IPS DF 6.9 (cell line): Measurements from ENCODE around the gene VAV3.
"Not testable (repeated sequence)": the region's sequence is repeated elsewhere in the genome, so short reads cannot be mapped to it uniquely, and the experiment has no call there.

Experiments used
- DNase-seq: peaks from one replicate; pipeline ENCODE4 v3.0.0-alpha.2; 2013; ENCODE audit warnings: low read depth, low spot score
- H3K27ac ChIP-seq: one replicate; pipeline ENCODE4 v1.5.1; 2013; ENCODE audit warnings: low read length, control low read depth
- H3K27me3 ChIP-seq: 2 replicates; pipeline ENCODE4 v1.6.1; 2013; ENCODE audit warnings: mild to moderate bottlenecking, low read length; ENCODE audit not compliant: control insufficient read depth, insufficient read depth
- H3K36me3 ChIP-seq: 2 replicates; pipeline ENCODE4 v1.6.1; 2013; ENCODE audit warnings: low read length; ENCODE audit not compliant: control insufficient read depth, insufficient read depth
- H3K4me1 ChIP-seq: 2 replicates; pipeline ENCODE4 v1.6.1; 2013; ENCODE audit warnings: low read length; ENCODE audit not compliant: control insufficient read depth, insufficient read depth
- H3K4me3 ChIP-seq: 2 replicates; pipeline ENCODE4 v1.5.1; 2013; ENCODE audit warnings: mild to moderate bottlenecking, low read length
- H3K9me3 ChIP-seq: 2 replicates; pipeline ENCODE4 v1.6.1; 2013; ENCODE audit warnings: low read length, inconsistent platforms; ENCODE audit not compliant: control insufficient read depth, insufficient read depth
- WGBS: extraction: QIAGEN DNeasy Blood & Tissue Kit; methylation state at CpG from one replicate; pipeline ENCODE4 v1.1.7; 2013; ENCODE audit warnings: mixed read lengths, missing lambda C conversion rate; ENCODE audit not compliant: insufficient read length, insufficient coverage; 5-methylcytosine and 5-hydroxymethylcytosine counted together

The VAV3 gene

GRCh38 chr1:107710005-107710404 lies 255.0 kb downstream of the VAV3 start:
- Histone ChIP-seq H3K27me3 (no peaks in the 10 kb centered on the region), H3K27ac (no peak overlapping the region), H3K4me3 (no peak overlapping the region), H3K4me1 (no peaks in the 10 kb centered on the region), H3K36me3 (no peaks in the 10 kb centered on the region), H3K9me3 (no peaks in the 10 kb centered on the region)
- no peak for DNase-seq

DNA sequence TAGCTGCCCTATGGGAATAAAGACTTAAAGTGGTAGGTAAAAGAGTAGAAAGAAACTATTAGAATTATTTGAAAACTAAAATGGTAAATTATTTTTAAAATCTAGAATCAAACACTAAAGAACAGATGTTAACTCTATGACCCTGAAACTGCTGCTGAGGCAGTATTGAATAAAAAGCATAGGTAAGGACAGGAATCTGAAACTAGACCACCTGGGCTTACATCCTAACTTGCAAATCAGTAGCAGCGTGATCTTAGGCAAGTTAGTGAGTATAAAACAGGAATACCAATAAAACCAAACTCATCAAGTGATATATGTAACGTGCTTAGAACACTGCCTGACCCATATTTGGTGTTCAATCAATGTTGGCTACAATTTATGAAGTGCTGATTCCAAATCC lies 257.9 kb downstream of the VAV3 start:
- WGBS: no CpG with 5 or more reads among the region's 2 CpGs
- Histone ChIP-seq H3K4me3 (no peak overlapping the region), H3K27ac (no peak overlapping the region), H3K4me1 (no peaks in the 10 kb centered on the region), H3K36me3 (no peaks in the 10 kb centered on the region), H3K9me3 (no peaks in the 10 kb centered on the region), H3K27me3 (no peaks in the 10 kb centered on the region)
- DNase-seq: no peak

- no peak overlapping the region for H3K27ac ChIP-seq
- H3K27me3 ChIP-seq: no peaks in the 10 kb centered on the region
- H3K4me1 ChIP-seq: no peaks in the 10 kb centered on the region
- H3K9me3 ChIP-seq: no peaks in the 10 kb centered on the region
- no peaks in the 10 kb centered on the region for H3K36me3 ChIP-seq
- DNase-seq: no peak
- no CpG with 5 or more reads among the region's 6 CpGs for WGBS
- H3K4me3 ChIP-seq: no peak overlapping the region
These were observed 258.8 kb downstream of the VAV3 start for GRCh38 chr1:107706182-107706581.

DNA sequence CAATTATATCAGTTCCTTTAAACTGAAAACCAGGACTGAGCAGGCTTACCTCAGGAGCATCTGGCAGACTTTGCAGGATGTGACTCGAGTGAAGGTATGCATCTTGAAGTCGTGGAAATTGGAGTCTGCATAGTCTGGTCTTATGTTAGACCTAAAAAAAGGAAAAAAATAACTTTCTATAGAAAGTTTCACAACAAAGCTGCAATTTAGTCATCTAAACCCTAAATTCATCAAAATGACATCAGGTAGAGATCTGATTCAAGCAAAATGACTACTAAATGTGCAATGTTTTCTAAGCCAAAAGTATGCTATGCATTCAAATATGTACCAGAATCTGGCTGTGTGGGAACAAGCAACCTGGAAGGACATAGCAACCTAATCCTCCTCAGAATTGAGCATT lies 260.1 kb downstream of the VAV3 start:
- H3K4me1 ChIP-seq: no peaks in the 10 kb centered on the region
- H3K27me3 ChIP-seq: no peaks in the 10 kb centered on the region
- H3K36me3 ChIP-seq: no peaks in the 10 kb centered on the region
- no peak overlapping the region for H3K27ac ChIP-seq
- DNase-seq: no peak
- no peaks in the 10 kb centered on the region for H3K9me3 ChIP-seq
- H3K4me3 ChIP-seq: no peak overlapping the region
- WGBS: no CpG with 5 or more reads among the region's 2 CpGs

- WGBS: no CpG with 5 or more reads among the region's 4 CpGs
- no peak for DNase-seq
These were observed 261.9 kb downstream of the VAV3 start for GRCh38 chr1:107702946-107703571.

DNA sequence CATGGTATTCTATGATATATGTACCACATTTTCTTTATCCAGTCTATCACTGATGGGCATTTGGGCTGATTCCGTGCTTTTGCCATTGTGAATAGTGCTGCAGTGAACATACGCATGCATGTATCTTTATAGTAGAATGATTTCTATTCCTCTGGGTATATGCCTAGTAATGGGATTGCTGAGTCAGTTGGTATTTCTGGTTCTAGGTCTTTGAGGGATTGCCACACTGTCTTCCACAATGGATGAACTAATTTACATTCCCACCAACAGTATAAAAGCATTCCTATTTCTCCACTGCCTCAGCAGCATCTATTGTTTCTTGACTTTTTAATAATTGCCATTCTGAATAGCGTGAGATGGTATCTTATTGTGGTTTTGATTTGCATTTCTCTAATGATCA lies 264.3 kb downstream of the VAV3 start:
- not testable (repeated sequence) for H3K9me3 ChIP-seq, H3K27me3 ChIP-seq, H3K4me3 ChIP-seq, H3K36me3 ChIP-seq, H3K4me1 ChIP-seq, DNase-seq, H3K27ac ChIP-seq
- WGBS: no CpG with 5 or more reads among the region's 3 CpGs

More at GRCh38 chr1:107702946-107703571, 261.9 kb downstream of the VAV3 start:
- Histone ChIP-seq H3K27ac (no peak overlapping the region), H3K4me3 (no peak overlapping the region), H3K4me1 (no peaks in the 10 kb centered on the region), H3K27me3 (no peaks in the 10 kb centered on the region), H3K9me3 (no peaks in the 10 kb centered on the region), H3K36me3 (no peaks in the 10 kb centered on the region)

- Histone ChIP-seq H3K36me3 (no peaks in the 10 kb centered on the region), H3K27me3 (no peaks in the 10 kb centered on the region), H3K9me3 (no peaks in the 10 kb centered on the region), H3K27ac (no peak overlapping the region), H3K4me3 (no peak overlapping the region), H3K4me1 (no peaks in the 10 kb centered on the region)
- no CpG with 5 or more reads among the region's 6 CpGs for WGBS
- DNase-seq: no peak
These were observed 266.8 kb downstream of the VAV3 start for GRCh38 chr1:107698161-107698560.

DNA sequence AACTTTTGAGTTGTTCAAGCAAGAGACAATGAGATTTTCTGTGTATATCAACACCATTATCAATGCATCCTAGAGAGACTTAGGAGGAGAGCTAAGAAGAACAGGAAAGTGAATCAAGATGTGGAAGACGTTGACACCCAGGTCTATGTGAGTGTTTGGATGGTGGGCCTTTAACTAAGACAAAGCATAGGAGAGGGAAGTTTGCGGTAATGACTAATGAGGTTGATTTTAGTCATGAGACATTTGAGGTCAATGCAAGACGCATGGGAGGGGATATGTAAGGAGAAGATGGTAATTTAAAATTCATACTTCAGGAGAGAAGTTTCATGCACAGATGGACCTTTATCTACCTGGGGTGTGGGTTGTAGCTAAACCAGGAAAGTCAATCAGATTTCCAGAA lies 269.6 kb downstream of the VAV3 start:
- no peaks in the 10 kb centered on the region for H3K4me1 ChIP-seq
- H3K27ac ChIP-seq: no peak overlapping the region
- WGBS: 100% methylated on average over 1 of the region's 3 CpGs
- H3K27me3 ChIP-seq: no peaks in the 10 kb centered on the region
- H3K36me3 ChIP-seq: no peaks in the 10 kb centered on the region
- H3K4me3 ChIP-seq: no peak overlapping the region
- DNase-seq: no peak
- H3K9me3 ChIP-seq: no peaks in the 10 kb centered on the region

GRCh38 chr1:107692580-107693345 lies 272.2 kb downstream of the VAV3 start:
- H3K4me3 ChIP-seq: no peak overlapping the region
- no peak for DNase-seq
- no peaks in the 10 kb centered on the region for H3K9me3 ChIP-seq
- no peaks in the 10 kb centered on the region for H3K27me3 ChIP-seq
- H3K27ac ChIP-seq: no peak overlapping the region
- no peaks in the 10 kb centered on the region for H3K36me3 ChIP-seq
- H3K4me1 ChIP-seq: no peaks in the 10 kb centered on the region
- WGBS: no CpG with 5 or more reads among the region's 8 CpGs

GRCh38 chr1:107691540-107691939 lies 273.4 kb downstream of the VAV3 start:
- no peak for DNase-seq
- no peaks in the 10 kb centered on the region for H3K36me3 ChIP-seq
- no peaks in the 10 kb centered on the region for H3K4me1 ChIP-seq

GRCh38 chr1:107690491-107690890 lies 274.5 kb downstream of the VAV3 start:
- no peaks in the 10 kb centered on the region for H3K36me3 ChIP-seq
- H3K4me3 ChIP-seq: no peak overlapping the region
- WGBS: no CpG with 5 or more reads among the region's 2 CpGs
- DNase-seq: no peak
- H3K4me1 ChIP-seq: no peaks in the 10 kb centered on the region
- no peaks in the 10 kb centered on the region for H3K9me3 ChIP-seq
- no peaks in the 10 kb centered on the region for H3K27me3 ChIP-seq
- H3K27ac ChIP-seq: no peak overlapping the region

More at GRCh38 chr1:107691540-107691939, 273.4 kb downstream of the VAV3 start:
- Histone ChIP-seq H3K4me3 (no peak overlapping the region), H3K27me3 (no peaks in the 10 kb centered on the region), H3K9me3 (no peaks in the 10 kb centered on the region), H3K27ac (no peak overlapping the region)
